GM18867 (cell line): ENCODE measurements around the gene DAP3.
A peak's percentile ranks its signal among the peaks of the same experiment; 100 is the strongest.
"Not testable (repeated sequence)": the region's sequence is repeated elsewhere in the genome, so short reads cannot be mapped to it uniquely, and the experiment has no call there.

ENCODE experiments used
- ATAC-seq: cut with Tn5 transposase; IDR thresholded peaks from one replicate; pipeline ENCODE4 v1.9.1; 2021; ENCODE audit warnings: mild to moderate bottlenecking, moderate library complexity; ENCODE audit not compliant: unreplicated experiment

Gene DAP3

GRCh38 chr1:155715056-155715455, 26.2 kb downstream of the DAP3 start:
- not testable (repeated sequence) for ATAC-seq

DNA sequence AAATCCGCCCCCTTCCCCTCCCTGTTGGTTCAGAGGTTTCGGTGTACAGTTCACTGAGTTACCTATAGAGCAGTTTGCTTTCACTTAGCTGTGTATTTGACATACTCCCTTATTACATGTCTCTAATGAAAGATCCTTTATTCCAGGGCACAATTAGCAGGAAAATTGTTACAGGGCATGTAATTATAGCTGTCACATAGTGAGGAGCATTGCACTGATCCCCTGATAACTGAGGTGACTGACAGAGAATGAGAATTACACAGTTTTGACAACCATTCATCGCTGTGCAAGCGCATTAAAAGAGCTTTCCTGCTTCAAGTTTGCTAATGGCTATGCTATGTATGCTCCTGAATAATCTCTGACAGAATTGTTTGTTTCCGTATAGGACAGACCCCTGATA, 26.9 kb downstream of the DAP3 start:
- ATAC-seq: no peak

- ATAC-seq: peak; percentile 67
Measured at GRCh38 chr1:155717041-155717440, 28.1 kb downstream of the DAP3 start.

DNA sequence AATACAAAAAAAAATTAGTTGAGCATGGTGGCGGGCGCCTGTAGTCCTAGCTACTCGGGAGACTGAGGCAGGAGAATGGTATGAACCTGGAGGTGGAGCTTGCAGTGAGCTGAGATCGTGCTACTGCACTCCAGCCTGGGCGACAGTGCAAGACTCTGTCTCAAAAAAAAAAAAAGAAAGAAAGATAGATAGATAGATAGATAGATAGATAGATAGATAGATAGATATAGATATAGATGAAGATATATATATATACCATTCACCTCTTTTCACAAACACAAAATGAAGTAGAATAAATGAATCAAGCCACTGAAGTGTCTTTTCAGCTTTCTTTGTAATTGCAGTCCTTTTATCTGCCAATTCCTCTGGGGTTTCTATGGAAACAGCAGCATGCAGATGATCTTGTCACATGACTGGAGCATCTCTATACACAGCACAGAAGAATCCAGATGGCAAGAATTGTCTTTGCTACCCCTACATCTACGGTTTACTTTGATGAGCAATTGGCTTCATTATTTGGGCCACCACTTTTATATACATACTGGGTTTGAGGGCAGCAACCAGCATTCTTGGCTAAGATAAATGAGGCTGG, 29.7 kb downstream of the DAP3 start:
- not testable (repeated sequence) for ATAC-seq

DNA sequence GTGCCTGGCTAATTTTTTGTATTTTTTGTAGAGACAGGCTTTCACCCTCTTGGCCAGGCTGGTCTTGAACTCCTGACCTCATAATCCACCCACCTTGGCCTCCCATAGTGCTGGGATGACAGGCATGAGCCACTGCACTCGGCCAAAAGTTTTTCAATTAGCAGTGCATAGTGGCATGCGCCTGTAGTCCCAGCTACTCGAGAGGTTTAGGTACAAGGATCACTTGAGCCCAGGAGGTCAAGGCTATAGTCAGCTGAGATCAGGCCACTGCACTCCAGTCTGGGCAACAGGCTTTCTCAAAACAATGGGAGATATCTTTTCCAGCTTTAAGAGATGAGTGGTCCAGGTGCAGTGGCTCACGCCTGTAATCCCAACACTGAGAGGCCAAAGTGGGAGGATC, 30.8 kb downstream of the DAP3 start:
- ATAC-seq: no peak

GRCh38 chr1:155725142-155725541, 36.3 kb downstream of the DAP3 start:
- no peak for ATAC-seq

- no peak for ATAC-seq
Measured at GRCh38 chr1:155729031-155729898, 40.4 kb downstream of the DAP3 start.

GRCh38 chr1:155740995-155741394, 52.1 kb downstream of the DAP3 start:
- no peak for ATAC-seq

DNA sequence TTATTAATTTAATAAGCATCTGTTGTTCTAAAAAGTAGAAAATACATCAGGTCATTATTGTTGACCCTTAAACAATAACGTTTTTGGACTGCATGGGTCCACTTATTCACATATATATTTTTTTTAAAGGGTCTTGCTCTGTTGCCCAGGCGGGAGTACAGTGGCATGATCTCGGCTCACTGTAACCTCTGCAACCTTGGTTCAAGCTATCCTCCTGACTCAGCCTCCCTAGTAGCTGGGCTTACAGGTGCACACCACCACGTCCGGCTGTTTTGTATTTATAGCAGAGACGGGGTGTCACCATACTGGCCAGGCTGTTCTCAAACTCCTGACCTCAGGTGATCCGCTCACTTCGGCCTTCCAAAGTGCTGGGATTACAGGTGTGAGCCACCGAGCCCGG, 53.0 kb downstream of the DAP3 start:
- ATAC-seq: no peak

DNA sequence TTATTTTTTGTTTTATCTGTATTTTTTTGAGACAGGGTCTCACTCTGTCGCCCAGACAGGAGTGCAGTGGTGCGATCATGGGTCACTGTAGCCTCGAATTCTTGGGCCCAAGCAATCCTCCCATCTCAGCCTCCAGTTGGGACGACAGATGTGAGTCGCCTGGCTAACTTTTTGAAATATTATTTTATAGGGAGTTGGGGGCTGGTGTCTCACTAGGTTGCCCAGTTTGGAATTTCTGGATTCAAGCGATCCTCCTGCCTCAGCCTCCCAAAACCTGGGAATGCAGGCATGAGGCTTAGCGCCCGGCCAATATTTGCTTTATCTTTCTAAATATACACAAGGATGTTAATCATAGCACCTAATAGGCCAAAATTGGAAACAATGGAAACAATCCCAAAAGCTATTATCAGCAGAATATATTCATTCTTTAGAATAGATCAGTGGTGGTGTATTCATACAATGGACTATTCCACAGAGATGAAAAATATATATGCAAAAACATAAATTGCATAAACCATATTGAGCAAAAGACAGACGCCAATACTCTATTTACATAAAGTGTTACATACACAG, 55.9 kb downstream of the DAP3 start:
- ATAC-seq: no peak

GRCh38 chr1:155745284-155746228, 56.7 kb downstream of the DAP3 start:
- ATAC-seq: peak; percentile 85

- not testable (repeated sequence) for ATAC-seq
Measured at GRCh38 chr1:155747586-155747985, 58.7 kb downstream of the DAP3 start.

DNA sequence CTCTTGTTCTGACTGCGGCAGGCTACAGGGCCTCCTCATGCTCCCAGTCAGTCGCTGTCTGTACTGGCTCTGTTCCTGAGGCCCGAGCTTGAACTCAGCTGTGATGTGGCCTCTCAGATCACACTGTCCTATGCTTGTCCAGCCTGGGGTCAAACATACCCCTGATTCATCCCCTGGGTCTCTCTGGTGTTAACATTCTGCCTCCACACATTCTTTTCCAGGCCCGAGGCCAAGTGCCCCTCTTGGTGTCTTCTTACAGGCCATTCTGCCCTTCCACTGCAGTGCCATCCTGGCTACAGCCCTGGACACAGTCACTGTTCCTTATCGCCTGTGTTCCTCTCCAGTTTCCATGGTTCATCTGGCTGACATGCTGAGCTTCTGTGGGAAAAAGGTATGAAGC, 59.2 kb downstream of the DAP3 start:
- ATAC-seq: not testable (repeated sequence)

DNA sequence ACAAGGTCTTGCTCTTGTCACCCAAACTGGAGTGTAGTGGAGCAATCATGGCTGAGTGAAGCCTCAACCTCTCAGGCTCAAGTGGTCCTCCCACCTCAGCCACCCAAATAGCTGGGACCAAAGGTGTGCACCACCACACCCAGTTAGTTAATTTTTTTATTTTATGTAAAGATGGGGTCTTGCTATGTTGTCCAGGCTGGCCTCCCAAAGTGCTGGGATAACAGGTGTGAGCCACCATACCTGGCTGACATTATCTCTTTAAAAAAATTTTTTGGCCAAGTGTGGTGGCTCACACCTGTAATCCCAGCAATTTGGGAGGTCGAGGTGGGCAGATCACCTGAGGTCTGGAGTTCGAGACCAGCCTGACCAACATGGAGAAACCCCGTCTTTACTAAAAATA, 70.1 kb downstream of the DAP3 start:
- ATAC-seq: not testable (repeated sequence)

- no peak for ATAC-seq
Measured at GRCh38 chr1:155759966-155760630, 71.2 kb downstream of the DAP3 start.

DNA sequence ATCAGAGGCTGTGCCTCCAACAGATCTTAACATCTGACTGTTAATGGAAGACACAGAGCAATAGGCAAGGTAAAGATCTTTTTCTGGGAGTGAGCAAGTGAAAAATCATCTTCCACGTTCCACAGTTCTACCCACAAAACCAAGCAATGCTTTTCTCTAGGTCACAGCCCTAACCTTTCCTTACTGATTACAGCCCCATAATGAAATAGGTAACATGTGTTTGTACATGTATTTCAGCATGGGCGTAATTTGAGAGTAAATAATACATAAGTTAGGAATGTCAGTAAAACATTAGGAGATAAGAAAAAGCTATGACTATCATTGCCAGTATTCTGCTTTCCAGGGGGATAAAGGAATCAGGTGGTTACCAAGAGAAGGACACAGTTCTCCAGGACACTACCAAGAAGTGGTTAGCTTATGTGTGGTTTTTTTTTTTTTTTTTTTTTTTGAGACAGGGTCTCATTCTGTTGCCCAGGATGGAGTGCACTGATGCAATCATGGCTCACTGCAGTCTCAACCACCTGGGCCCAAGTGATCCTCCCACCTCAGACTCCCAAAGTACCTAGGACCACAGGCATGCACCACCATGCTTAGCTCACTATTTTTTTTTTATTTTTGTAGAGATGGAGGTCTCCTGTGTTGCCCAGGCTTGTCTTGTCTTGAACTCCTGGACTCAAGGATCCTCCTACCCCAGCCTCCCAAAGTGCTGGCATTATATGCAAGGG, 72.0 kb downstream of the DAP3 start:
- no peak for ATAC-seq

GRCh38 chr1:155761736-155762405, 73.0 kb downstream of the DAP3 start:
- ATAC-seq: no peak

DNA sequence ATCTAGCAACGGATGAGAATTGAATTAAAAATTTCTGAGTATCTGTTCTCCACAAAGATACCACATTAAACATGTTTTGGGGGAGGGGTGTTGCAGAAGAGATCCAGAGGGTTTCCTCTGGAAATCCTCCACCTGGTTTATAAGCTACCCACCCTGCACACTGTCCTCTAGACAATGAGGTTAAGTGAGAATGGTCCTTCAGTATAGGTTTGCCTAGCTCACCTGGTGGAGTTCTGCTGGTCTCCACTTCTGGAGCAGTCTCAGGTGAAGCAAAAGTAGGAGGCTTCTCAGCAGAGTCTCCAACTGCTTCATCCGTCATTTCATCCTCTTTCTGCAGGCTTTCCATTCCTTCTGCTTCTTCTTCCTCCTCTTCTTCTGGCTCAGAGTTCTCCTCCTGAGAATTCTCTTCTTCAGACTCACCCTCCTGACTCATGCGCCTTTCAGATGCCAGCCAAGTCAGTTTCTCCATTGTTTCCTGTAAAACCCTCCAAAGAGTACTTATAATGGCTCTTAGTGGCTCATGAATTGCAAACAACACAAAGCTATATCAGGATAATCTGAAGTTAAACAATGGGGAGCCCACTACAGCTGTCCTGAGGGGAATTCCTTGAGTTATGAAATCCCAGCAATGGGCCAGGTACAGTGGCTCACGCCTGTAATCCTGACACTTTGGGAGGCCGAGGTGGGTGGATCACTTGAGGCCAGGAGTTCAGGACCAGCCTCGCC, 74.4 kb downstream of the DAP3 start:
- not testable (repeated sequence) for ATAC-seq

GRCh38 chr1:155763989-155764388, 75.1 kb downstream of the DAP3 start:
- ATAC-seq: not testable (repeated sequence)
